IMR-90 (cell line): ENCODE results near the gene BRD1. TPM values are rescaled to one million over a fixed set of nuclear protein-coding genes. Genes with fewer than 3 reads are reported as not detected.

Source experiments
- ATAC-seq: fragments of 200-7000 bp; cut with Tn5 transposase; 2 replicates; pipeline ENCODE4 v1.9.1; 2020; ENCODE audit warnings: low read depth, mild to moderate bottlenecking, moderate library complexity
- BruUV-seq: library from RNA; stranded (reverse); fragments of 400-500 nt; replicated peaks from 2 replicates; lab custom pipeline; 2021; lab: Mats Ljungman, UMichigan
- CTCF ChIA-PET: fragments of 300-600 bp; formaldehyde crosslinking; extraction: SDS; loops from one replicate; lab custom pipeline; 2021; ENCODE audit warnings: antibody characterized with exemption; lab: Yijun Ruan, JAX
- POLR2A ChIA-PET: fragments of 300-600 bp; sonication (Branson Sonifier 250); formaldehyde crosslinking; loops from one replicate; lab custom pipeline; 2022; ENCODE audit warnings: antibody characterized with exemption; ENCODE audit not compliant: unreplicated experiment; lab: Charles Lee
- DNase-seq: peaks from one replicate; pipeline ENCODE4 v3.0.0; 2013
- H2AFZ ChIP-seq: replicated peaks from 2 replicates; pipeline ENCODE3; 2013; ENCODE audit warnings: low read length, mild to moderate bottlenecking; ENCODE audit not compliant: poor library complexity
- H2AK5ac ChIP-seq: 2 replicates; pipeline ENCODE4 v1.6.1; 2013; ENCODE audit warnings: low read depth, low read length, inconsistent platforms
- H2AK9ac ChIP-seq: replicated peaks from 2 replicates; pipeline ENCODE3; 2013; ENCODE audit warnings: mild to moderate bottlenecking, low read depth, low read length, moderate library complexity; ENCODE audit not compliant: poor library complexity
- H2BK120ac ChIP-seq: 2 replicates; pipeline ENCODE4 v1.6.1; 2013; ENCODE audit warnings: low read depth, low read length, inconsistent platforms
- H2BK15ac ChIP-seq: 3 replicates; pipeline ENCODE4 v1.6.1; 2013; ENCODE audit warnings: low read depth, low read length, inconsistent platforms
- H2BK20ac ChIP-seq: 2 replicates; pipeline ENCODE4 v1.6.1; 2013; ENCODE audit warnings: low read depth, mild to moderate bottlenecking, inconsistent platforms, low read length, moderate library complexity
- H2BK5ac ChIP-seq: 2 replicates; pipeline ENCODE4 v1.6.1; 2013; ENCODE audit warnings: mild to moderate bottlenecking, low read depth, low read length, inconsistent platforms; ENCODE audit not compliant: poor library complexity, severe bottlenecking
- H3K14ac ChIP-seq: replicated peaks from 2 replicates; pipeline ENCODE4 v1.6.1; 2013; ENCODE audit warnings: low read depth, low read length, inconsistent platforms
- H3K18ac ChIP-seq: 2 replicates; pipeline ENCODE4 v1.6.1; 2013; ENCODE audit warnings: low read depth, low read length, control low read depth
- H3K23ac ChIP-seq: 2 replicates; pipeline ENCODE4 v1.6.1; 2013; ENCODE audit warnings: low read depth, low read length, inconsistent platforms
- H3K27ac ChIP-seq: 2 replicates; pipeline ENCODE4 v1.5.1; 2013; ENCODE audit warnings: mild to moderate bottlenecking, control low read depth, low read length; ENCODE audit not compliant: insufficient read depth
- H3K27me3 ChIP-seq: 2 replicates; pipeline ENCODE4 v1.6.1; 2013; ENCODE audit warnings: low read length; ENCODE audit not compliant: control insufficient read depth, insufficient read depth
- H3K36me3 ChIP-seq: 2 replicates; pipeline ENCODE4 v1.6.1; 2013; ENCODE audit warnings: low read length, mixed read lengths; ENCODE audit not compliant: control insufficient read depth, insufficient read depth
- H3K4ac ChIP-seq: 2 replicates; pipeline ENCODE4 v1.6.1; 2013; ENCODE audit warnings: low read depth, low read length, inconsistent platforms
- H3K4me1 ChIP-seq: 2 replicates; pipeline ENCODE4 v1.6.1; 2013; ENCODE audit warnings: low read length, mixed read lengths; ENCODE audit not compliant: control insufficient read depth, insufficient read depth
- H3K4me2 ChIP-seq: 2 replicates; pipeline ENCODE4 v1.6.1; 2013; ENCODE audit warnings: low read depth, mild to moderate bottlenecking, control low read depth, low read length, moderate library complexity
- H3K4me3 ChIP-seq: 2 replicates; pipeline ENCODE4 v1.5.1; 2013; ENCODE audit warnings: low read depth, mild to moderate bottlenecking, control low read depth, low read length, moderate library complexity; ENCODE audit not compliant: insufficient read depth
- H3K56ac ChIP-seq: 2 replicates; pipeline ENCODE4 v1.6.1; 2013; ENCODE audit warnings: low read length, inconsistent platforms; ENCODE audit not compliant: insufficient read depth; ENCODE audit errors: extremely low read depth
- H3K79me1 ChIP-seq, 2 experiments: 2 replicates each; pipeline ENCODE4 v1.6.1; 2013; ENCODE audit warnings: low read length in 2 of 2, inconsistent platforms in 1 of 2, low read depth in 1 of 2
- H3K9ac ChIP-seq: 2 replicates; pipeline ENCODE4 v1.6.1; 2013; ENCODE audit warnings: low read depth, low read length, control low read depth
- H3K9me1 ChIP-seq: 2 replicates; pipeline ENCODE4 v1.6.1; 2013; ENCODE audit warnings: low read length, inconsistent platforms; ENCODE audit not compliant: insufficient read depth
- H3K9me3 ChIP-seq: 2 replicates; pipeline ENCODE4 v1.6.1; 2013; ENCODE audit warnings: low read length; ENCODE audit not compliant: control insufficient read depth, insufficient read depth
- H4K20me1 ChIP-seq: 2 replicates; pipeline ENCODE4 v1.6.1; 2013; ENCODE audit warnings: low read length, inconsistent platforms; ENCODE audit not compliant: insufficient read depth
- H4K5ac ChIP-seq: 2 replicates; pipeline ENCODE4 v1.6.1; 2013; ENCODE audit warnings: mild to moderate bottlenecking, low read depth, low read length, control low read depth
- H4K8ac ChIP-seq, 2 experiments: 2 replicates each; pipeline ENCODE4 v1.6.1; 2013; ENCODE audit warnings: low read depth in 2 of 2, low read length in 2 of 2, control low read depth in 1 of 2, inconsistent platforms in 1 of 2
- H4K91ac ChIP-seq: 2 replicates; pipeline ENCODE4 v1.6.1; 2013; ENCODE audit warnings: low read depth, low read length, inconsistent platforms; ENCODE audit not compliant: insufficient read depth
- BHLHE40 ChIP-seq: fragments of 150-350 bp; IDR thresholded peaks from 2 replicates; pipeline ENCODE4 v1.6.1; 2016; ENCODE audit warnings: mild to moderate bottlenecking, low read depth, low read length
- CHD1 ChIP-seq: IDR thresholded peaks from 2 replicates; pipeline ENCODE4 v1.6.1; 2012; ENCODE audit warnings: low read depth, low read length, improper control_type of control experiment
- FOS ChIP-seq: fragments of 150-350 bp; IDR thresholded peaks from 2 replicates; pipeline ENCODE4 v1.6.1; 2016; ENCODE audit warnings: low read depth, low read length
- MAFK ChIP-seq: IDR thresholded peaks from 2 replicates; pipeline ENCODE4 v1.6.1; 2012; ENCODE audit warnings: low read depth, low read length, improper control_type of control experiment
- MXI1 ChIP-seq: IDR thresholded peaks from 2 replicates; pipeline ENCODE4 v1.6.1; 2012; ENCODE audit warnings: low read depth, mild to moderate bottlenecking, low read length, moderate library complexity, borderline replicate concordance
- NFE2L2 ChIP-seq: fragments of 150-350 bp; IDR thresholded peaks from 2 replicates; pipeline ENCODE4 v1.6.1; 2016; ENCODE audit warnings: low read depth, mild to moderate bottlenecking, low read length
- POLR2A ChIP-seq: IDR thresholded peaks from 2 replicates; pipeline ENCODE4 v1.6.1; 2012; ENCODE audit warnings: mild to moderate bottlenecking, low read depth, low read length
- RAD21 ChIP-seq: IDR thresholded peaks from 2 replicates; pipeline ENCODE4 v1.6.1; 2012; ENCODE audit warnings: low read length, improper control_type of control experiment
- RFX5 ChIP-seq: IDR thresholded peaks from 2 replicates; pipeline ENCODE4 v1.8.0; 2012; ENCODE audit warnings: low read depth, mild to moderate bottlenecking, low read length, moderate library complexity
- WGBS, 2 experiments: methylation state at CpG; one replicate each; pipeline versions ENCODE4 v1.1.5 to v1.1.7; 2013; ENCODE audit warnings: missing lambda C conversion rate in 2 of 2; ENCODE audit not compliant: insufficient read length in 1 of 2; ENCODE audit errors: extremely low coverage in 2 of 2; 5-methylcytosine and 5-hydroxymethylcytosine counted together
- dilution Hi-C: fragments of 300-500 bp; cut with HindIII; formaldehyde crosslinking; loops from one replicate; pipeline ENCODE4 v1.14.3; 2018; ENCODE audit warnings: low sequenced_read_pairs; ENCODE audit not compliant: unreplicated experiment
- in situ Hi-C: fragments of 300-500 bp; cut with MboI; formaldehyde crosslinking; loops from 3 replicates; pipeline ENCODE4 v1.14.3; 2019; ENCODE audit warnings: low sequenced_read_pairs, inconsistent platforms, mixed read lengths
- intact Hi-C: fragments of 100-400 bp; cut with micrococcal nuclease; formaldehyde crosslinking; loops from 2 replicates; pipeline ENCODE4 v1.10.0; 2022
- polyA plus RNA-seq, 3 experiments: library from polyadenylated mRNA; depleted of rRNA; stranded (reverse); fragments of >200 nt; gene quantifications; 2 replicates each; pipeline ENCODE4 v1.2.3, GENCODE V29; 2012; ENCODE audit warnings: low replicate concordance in 1 of 3
- total RNA-seq: library from RNA; depleted of rRNA; stranded (reverse); fragments of >200 nt; gene quantifications from 2 replicates; pipeline ENCODE4 v1.2.3, GENCODE V29; 2012
- TF ChIP-seq, protein P1 (sequence below): conservative IDR thresholded peaks from 2 replicates; pipeline ENCODE4 v1.5.1; 2012; ENCODE audit warnings: mild to moderate bottlenecking, low read depth, low read length, improper control_type of control experiment
- TF ChIP-seq, protein P2 (sequence below): fragments of 150-350 bp; IDR thresholded peaks from 2 replicates; pipeline ENCODE4 v1.6.1; 2017; ENCODE audit warnings: mild to moderate bottlenecking, antibody characterized with exemption, low read length, low read depth

The BRD1 gene
- total and polyA plus RNA-seq, 2 of the 4 experiments (the other 2 are of a cell fraction): 10.0 to 10.6 TPM

DNA sequence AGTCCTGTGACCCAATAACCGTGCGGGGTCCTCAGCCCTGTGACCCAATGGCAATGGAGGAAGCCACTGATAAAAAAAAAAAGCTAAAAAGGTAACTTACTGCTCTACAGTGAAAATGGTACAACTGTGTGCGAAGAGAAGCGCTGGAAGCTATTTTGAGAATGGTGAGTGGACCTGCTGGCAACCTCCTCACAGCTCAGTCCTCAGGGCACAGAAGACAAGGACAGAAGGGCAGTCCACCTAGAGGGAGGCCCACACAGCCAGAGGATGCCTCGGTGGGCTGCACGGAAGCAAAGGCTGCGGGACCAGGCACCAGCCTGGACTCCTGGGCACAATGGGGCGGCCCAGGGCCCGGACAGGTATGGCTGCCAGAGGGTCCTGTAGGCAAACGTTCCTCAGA, 35.6 kb downstream of the BRD1 start:
- in situ Hi-C loops: no loop called here
- Histone ChIP-seq H4K20me1 (peaks cover 79% of the 10 kb centered on the region), H3K14ac (no peak overlapping the region), H3K27ac (no peak overlapping the region), H3K56ac (no peak overlapping the region), H3K4me3 (no peak overlapping the region), H3K4me1 (peaks cover 14% of the 10 kb centered on the region), H2BK15ac (no peak overlapping the region), H3K4ac (no peak overlapping the region), H3K27me3 (no peaks in the 10 kb centered on the region), H2BK5ac (no peak overlapping the region), H3K9me1 (no peaks in the 10 kb centered on the region; the same call in 1 of the 2 replicates), H3K9me3 (no peaks in the 10 kb centered on the region), H4K91ac (no peak overlapping the region), H3K36me3 (peaks cover 62% of the 10 kb centered on the region), H4K8ac (no peak overlapping the region), H2AFZ (no peak overlapping the region), H4K5ac (no peak overlapping the region), H3K79me1 (peaks cover 29 to 77% of the 10 kb centered on the region in 2 experiments), H3K4me2 (no peak overlapping the region), H3K23ac (no peak overlapping the region), H2AK9ac (no peak overlapping the region), H2AK5ac (no peak overlapping the region), H2BK20ac (no peak overlapping the region), H3K18ac (no peak overlapping the region), H2BK120ac (no peak overlapping the region), H3K9ac (no peak overlapping the region)
- ChIA-PET CTCF (no interaction called here), POLR2A (no interaction called here)
- ATAC-seq (no peak), DNase-seq (no peak)
- 89% methylated on average over 6 of the region's 10 CpGs; no CpG with 5 or more reads in 1 of the 2 experiments for WGBS, 2 experiments
- intact Hi-C loops: no loop called here
- no TSS peak for BruUV-seq
- TF ChIP-seq MAFK (no peak), MXI1 (no peak), CHD1 (no peak), POLR2A (no peak), RAD21 (no peak), FOS (no peak), BHLHE40 (no peak), RFX5 (no peak), NFE2L2 (no peak)
- TF ChIP-seq, protein P1, sequence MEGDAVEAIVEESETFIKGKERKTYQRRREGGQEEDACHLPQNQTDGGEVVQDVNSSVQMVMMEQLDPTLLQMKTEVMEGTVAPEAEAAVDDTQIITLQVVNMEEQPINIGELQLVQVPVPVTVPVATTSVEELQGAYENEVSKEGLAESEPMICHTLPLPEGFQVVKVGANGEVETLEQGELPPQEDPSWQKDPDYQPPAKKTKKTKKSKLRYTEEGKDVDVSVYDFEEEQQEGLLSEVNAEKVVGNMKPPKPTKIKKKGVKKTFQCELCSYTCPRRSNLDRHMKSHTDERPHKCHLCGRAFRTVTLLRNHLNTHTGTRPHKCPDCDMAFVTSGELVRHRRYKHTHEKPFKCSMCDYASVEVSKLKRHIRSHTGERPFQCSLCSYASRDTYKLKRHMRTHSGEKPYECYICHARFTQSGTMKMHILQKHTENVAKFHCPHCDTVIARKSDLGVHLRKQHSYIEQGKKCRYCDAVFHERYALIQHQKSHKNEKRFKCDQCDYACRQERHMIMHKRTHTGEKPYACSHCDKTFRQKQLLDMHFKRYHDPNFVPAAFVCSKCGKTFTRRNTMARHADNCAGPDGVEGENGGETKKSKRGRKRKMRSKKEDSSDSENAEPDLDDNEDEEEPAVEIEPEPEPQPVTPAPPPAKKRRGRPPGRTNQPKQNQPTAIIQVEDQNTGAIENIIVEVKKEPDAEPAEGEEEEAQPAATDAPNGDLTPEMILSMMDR: no peak
- TF ChIP-seq, protein P2, sequence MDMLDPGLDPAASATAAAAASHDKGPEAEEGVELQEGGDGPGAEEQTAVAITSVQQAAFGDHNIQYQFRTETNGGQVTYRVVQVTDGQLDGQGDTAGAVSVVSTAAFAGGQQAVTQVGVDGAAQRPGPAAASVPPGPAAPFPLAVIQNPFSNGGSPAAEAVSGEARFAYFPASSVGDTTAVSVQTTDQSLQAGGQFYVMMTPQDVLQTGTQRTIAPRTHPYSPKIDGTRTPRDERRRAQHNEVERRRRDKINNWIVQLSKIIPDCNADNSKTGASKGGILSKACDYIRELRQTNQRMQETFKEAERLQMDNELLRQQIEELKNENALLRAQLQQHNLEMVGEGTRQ: no peak
- dilution Hi-C loops: no loop called here
